ENCODE data around the gene ZNF423. TPM values are rescaled to one million over a fixed set of nuclear protein-coding genes. Genes with fewer than 3 reads are reported as not detected.
A peak's percentile ranks its signal among the peaks of the same experiment; 100 is the strongest.

ZNF423 gene
- total and polyA plus RNA-seq, 2 of the 13 experiments (the other 11 are each of a cell fraction or from before 2014, with no cell fraction given), result 0.07 to 0.31 TPM

DNA sequence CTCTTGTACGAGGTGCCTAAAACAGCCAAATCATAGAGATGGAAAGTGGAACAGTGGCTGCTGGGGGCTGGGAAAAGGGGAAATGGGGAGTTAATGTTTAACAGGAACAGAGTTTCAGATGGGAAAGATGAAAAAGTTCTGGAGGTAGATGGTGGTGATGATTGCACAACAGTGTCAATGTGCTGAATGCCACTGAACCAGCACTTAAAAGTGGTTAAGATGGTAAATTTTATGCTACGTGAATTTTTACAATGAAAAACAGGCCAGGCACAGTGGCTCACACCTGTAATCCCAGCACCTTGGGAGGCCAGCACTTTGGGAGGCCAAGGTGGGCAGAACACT, 351.9 kb downstream of the ZNF423 start:
- no peak overlapping the region for H3K27ac ChIP-seq (ENCODE audit: extremely low read length, insufficient read depth, low read length)
- DNase-seq (ENCODE audit: low spot score) (peak; percentile 44), FAIRE-seq (peak; percentile 85)

More for the DNA sequence above, 351.9 kb downstream of the ZNF423 start:
- intact Hi-C loops (cut with micrococcal nuclease; ENCODE audit: unreplicated experiment) (no loop called here), in situ Hi-C loops (cut with HindIII; ENCODE audit: extremely low pct_ligation_motif_present, low pct_unique_long_range_greater_than_20kb) (no loop called here)
- ChIA-PET POLR2A (no interaction called here), CTCF (ENCODE audit: low intra/inter-chr PET ratio, low total read pairs) (no interaction called here)
- 1% methylated on average over 2 of the region's 2 CpGs for WGBS (ENCODE audit: low lambda C conversion rate)
- Histone ChIP-seq H3K4me1 (ENCODE audit: insufficient read depth, low read length) (peaks cover 22% of the 10 kb centered on the region), H3K27me3 (ENCODE audit: control insufficient read depth in 1 of 2, insufficient read depth in 2 of 2, low read length in 2 of 2) (no peaks in the 10 kb centered on the region; a peak in 2 of 5 replicates), H3K9ac (ENCODE audit: insufficient read depth, low read depth, low read length) (no peak overlapping the region), H3K9me3 (ENCODE audit: low read length) (no peaks in the 10 kb centered on the region), H4K20me1 (ENCODE audit: insufficient read depth, low read length) (no peaks in the 10 kb centered on the region), H3K36me3 (replicated peaks in 1 of 2; ENCODE audit: control insufficient read depth in 1 of 2, insufficient read depth in 2 of 2, low read length in 2 of 2) (no peaks in the 10 kb centered on the region), H2AFZ (ENCODE audit: low read length) (no peak overlapping the region), H3K4me3 (replicated peaks in 1 of 3; ENCODE audit: insufficient read depth in 1 of 3, low read depth in 2 of 3, low read length in 3 of 3) (0 out of 6 replicates have a peak overlapping the region, but pooled peaks of 1 of the 3 experiments have one; percentile 16), H3K4me2 (ENCODE audit: low read depth, low read length) (peak overlapping the region; percentile 52), H3K79me2 (ENCODE audit: insufficient read depth, low read length) (no peaks in the 10 kb centered on the region)
- peak; percentile 64 for ATAC-seq
- no peak for TF ChIP-seq SOX6 (IDR thresholded peaks at IDR 0.05)
- 0 out of 2 replicates have a peak, but pooled peaks have one; percentile 19 for TF ChIP-seq SOX6 (CRISPR knock-in tag; IDR thresholded peaks at IDR 0.05)
- no peak for TF ChIP-seq ATAD3A (CRISPR knock-in tag; IDR thresholded peaks at IDR 0.05)
- TF ChIP-seq, protein P1, sequence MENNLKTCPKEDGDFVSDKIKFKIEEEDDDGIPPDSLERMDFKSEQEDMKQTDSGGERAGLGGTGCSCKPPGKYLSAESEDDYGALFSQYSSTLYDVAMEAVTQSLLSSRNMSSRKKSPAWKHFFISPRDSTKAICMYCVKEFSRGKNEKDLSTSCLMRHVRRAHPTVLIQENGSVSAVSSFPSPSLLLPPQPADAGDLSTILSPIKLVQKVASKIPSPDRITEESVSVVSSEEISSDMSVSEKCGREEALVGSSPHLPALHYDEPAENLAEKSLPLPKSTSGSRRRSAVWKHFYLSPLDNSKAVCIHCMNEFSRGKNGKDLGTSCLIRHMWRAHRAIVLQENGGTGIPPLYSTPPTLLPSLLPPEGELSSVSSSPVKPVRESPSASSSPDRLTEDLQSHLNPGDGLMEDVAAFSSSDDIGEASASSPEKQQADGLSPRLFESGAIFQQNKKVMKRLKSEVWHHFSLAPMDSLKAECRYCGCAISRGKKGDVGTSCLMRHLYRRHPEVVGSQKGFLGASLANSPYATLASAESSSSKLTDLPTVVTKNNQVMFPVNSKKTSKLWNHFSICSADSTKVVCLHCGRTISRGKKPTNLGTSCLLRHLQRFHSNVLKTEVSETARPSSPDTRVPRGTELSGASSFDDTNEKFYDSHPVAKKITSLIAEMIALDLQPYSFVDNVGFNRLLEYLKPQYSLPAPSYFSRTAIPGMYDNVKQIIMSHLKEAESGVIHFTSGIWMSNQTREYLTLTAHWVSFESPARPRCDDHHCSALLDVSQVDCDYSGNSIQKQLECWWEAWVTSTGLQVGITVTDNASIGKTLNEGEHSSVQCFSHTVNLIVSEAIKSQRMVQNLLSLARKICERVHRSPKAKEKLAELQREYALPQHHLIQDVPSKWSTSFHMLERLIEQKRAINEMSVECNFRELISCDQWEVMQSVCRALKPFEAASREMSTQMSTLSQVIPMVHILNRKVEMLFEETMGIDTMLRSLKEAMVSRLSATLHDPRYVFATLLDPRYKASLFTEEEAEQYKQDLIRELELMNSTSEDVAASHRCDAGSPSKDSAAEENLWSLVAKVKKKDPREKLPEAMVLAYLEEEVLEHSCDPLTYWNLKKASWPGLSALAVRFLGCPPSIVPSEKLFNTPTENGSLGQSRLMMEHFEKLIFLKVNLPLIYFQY (CRISPR knock-in tag; IDR thresholded peaks at IDR 0.05; ENCODE audit: borderline replicate concordance), result no peak
- no peak for TF ChIP-seq ATF7 (IDR thresholded peaks at IDR 0.05)
- TF ChIP-seq ATF7 (CRISPR knock-in tag; IDR thresholded peaks at IDR 0.05), result no peak
- 0 out of 2 replicates have a peak, but pooled peaks have one; percentile 62 for TF ChIP-seq ZNF7 (CRISPR knock-in tag; IDR thresholded peaks at IDR 0.05)
- TF ChIP-seq CEBPG (CRISPR knock-in tag; IDR thresholded peaks at IDR 0.05), result peak; percentile 87
- peak; percentile 96 for TF ChIP-seq CEBPB (IDR thresholded peaks at IDR 0.05; ENCODE audit: borderline replicate concordance, low read depth, low read length)
- TF ChIP-seq, protein P2, sequence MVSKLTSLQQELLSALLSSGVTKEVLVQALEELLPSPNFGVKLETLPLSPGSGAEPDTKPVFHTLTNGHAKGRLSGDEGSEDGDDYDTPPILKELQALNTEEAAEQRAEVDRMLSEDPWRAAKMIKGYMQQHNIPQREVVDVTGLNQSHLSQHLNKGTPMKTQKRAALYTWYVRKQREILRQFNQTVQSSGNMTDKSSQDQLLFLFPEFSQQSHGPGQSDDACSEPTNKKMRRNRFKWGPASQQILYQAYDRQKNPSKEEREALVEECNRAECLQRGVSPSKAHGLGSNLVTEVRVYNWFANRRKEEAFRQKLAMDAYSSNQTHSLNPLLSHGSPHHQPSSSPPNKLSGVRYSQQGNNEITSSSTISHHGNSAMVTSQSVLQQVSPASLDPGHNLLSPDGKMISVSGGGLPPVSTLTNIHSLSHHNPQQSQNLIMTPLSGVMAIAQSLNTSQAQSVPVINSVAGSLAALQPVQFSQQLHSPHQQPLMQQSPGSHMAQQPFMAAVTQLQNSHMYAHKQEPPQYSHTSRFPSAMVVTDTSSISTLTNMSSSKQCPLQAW (CRISPR knock-in tag; IDR thresholded peaks at IDR 0.05), result 0 out of 2 replicates have a peak, but pooled peaks have one; percentile 23
- TF ChIP-seq, protein P3, sequence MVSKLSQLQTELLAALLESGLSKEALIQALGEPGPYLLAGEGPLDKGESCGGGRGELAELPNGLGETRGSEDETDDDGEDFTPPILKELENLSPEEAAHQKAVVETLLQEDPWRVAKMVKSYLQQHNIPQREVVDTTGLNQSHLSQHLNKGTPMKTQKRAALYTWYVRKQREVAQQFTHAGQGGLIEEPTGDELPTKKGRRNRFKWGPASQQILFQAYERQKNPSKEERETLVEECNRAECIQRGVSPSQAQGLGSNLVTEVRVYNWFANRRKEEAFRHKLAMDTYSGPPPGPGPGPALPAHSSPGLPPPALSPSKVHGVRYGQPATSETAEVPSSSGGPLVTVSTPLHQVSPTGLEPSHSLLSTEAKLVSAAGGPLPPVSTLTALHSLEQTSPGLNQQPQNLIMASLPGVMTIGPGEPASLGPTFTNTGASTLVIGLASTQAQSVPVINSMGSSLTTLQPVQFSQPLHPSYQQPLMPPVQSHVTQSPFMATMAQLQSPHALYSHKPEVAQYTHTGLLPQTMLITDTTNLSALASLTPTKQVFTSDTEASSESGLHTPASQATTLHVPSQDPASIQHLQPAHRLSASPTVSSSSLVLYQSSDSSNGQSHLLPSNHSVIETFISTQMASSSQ (IDR thresholded peaks at IDR 0.05; ENCODE audit: low read depth), result peak; percentile 81
- TF ChIP-seq, protein P3 (CRISPR knock-in tag; IDR thresholded peaks at IDR 0.05; ENCODE audit: borderline replicate concordance), result peak; percentile 88
- no TSS peak for BruUV-seq (replicated peaks)

Data from HepG2 (cell line).